K562 (cell line): ENCODE measurements around the gene SNX9.

ENCODE experiments used
- CTCF ChIP-seq, 3 experiments: IDR thresholded peaks in 2 of 3; conservative IDR thresholded peaks in 1 of 3; 2 replicates each; pipeline ENCODE4 v1.5.1; 2011 to 2012; ENCODE audit warnings: low read length in 3 of 3, mild to moderate bottlenecking in 3 of 3, control low read depth in 2 of 3, improper control_type of control experiment in 1 of 3, inconsistent platforms in 1 of 3, low read depth in 1 of 3, mixed read lengths in 1 of 3, moderate library complexity in 1 of 3; ENCODE audit not compliant: insufficient read depth in 2 of 3
- FOXA1 ChIP-seq: fragments of 450-650 bp; IDR thresholded peaks from 2 replicates; pipeline ENCODE4 v1.6.1; 2016; ENCODE audit warnings: mild to moderate bottlenecking, borderline replicate concordance
- JUN ChIP-seq, 2 experiments: sonication (generic) in 1 of 2; formaldehyde crosslinking in 1 of 2; IDR thresholded peaks; 2 replicates each; pipeline versions ENCODE4 v1.6.1 to v1.8.0; 2012 to 2022; ENCODE audit warnings: borderline replicate concordance in 2 of 2, mild to moderate bottlenecking in 2 of 2, improper control_type of control experiment in 1 of 2, low read depth in 1 of 2, low read length in 1 of 2, missing genetic modification reagents in 1 of 2
- JUND ChIP-seq, 2 experiments: IDR thresholded peaks; 2 replicates in 1 of 2; 3 replicates in 1 of 2; pipeline ENCODE4 v1.6.1; 2011; ENCODE audit warnings: borderline replicate concordance in 2 of 2, low read depth in 2 of 2, low read length in 2 of 2, improper control_type of control experiment in 1 of 2, missing biosample characterization in 1 of 2, missing genetic modification characterization in 1 of 2, missing genetic modification reagents in 1 of 2
- NFIX ChIP-seq: fragments of 250-450 bp; sonication (Bioruptor Pico); IDR thresholded peaks from 2 replicates; pipeline ENCODE4 v1.4.0; 2020; ENCODE audit warnings: low read depth, mild to moderate bottlenecking, moderate library complexity
- NRF1 ChIP-seq, 2 experiments: fragments of 450-650 bp; IDR thresholded peaks in 1 of 2; conservative IDR thresholded peaks in 1 of 2; 2 replicates each; pipeline ENCODE4 v1.6.1; 2014; ENCODE audit warnings: mild to moderate bottlenecking in 2 of 2
- ZBTB8A ChIP-seq: fragments of 450-650 bp; IDR thresholded peaks from 2 replicates; pipeline ENCODE4 v1.6.1; 2018; ENCODE audit warnings: mild to moderate bottlenecking, moderate library complexity; ENCODE audit not compliant: partially characterized antibody

GRCh38 chr6:157994125-157994795 is 171.2 kb downstream of the SNX9 start:
- TF ChIP-seq NFIX (CRISPR knock-in tag), result no peak
- TF ChIP-seq JUND (IDR thresholded peaks at IDR 0.05; ENCODE audit: borderline replicate concordance, low read depth, low read length), result no peak
- no peak for TF ChIP-seq JUND (tag; IDR thresholded peaks at IDR 0.05; ENCODE audit: borderline replicate concordance, low read depth, low read length)
- no peak for TF ChIP-seq JUN (IDR thresholded peaks at IDR 0.05; ENCODE audit: borderline replicate concordance, low read depth, low read length)
- TF ChIP-seq JUN (CRISPR knock-in tag; IDR thresholded peaks at IDR 0.05; ENCODE audit: borderline replicate concordance), result no peak
- TF ChIP-seq CTCF (IDR thresholded peaks at IDR 0.05 in 2 of 3, conservative IDR thresholded peaks at IDR 0.05 in 1 of 3; ENCODE audit: insufficient read depth in 2 of 3, low read depth in 1 of 3, low read length in 3 of 3), result no peak
- TF ChIP-seq NRF1 (conservative IDR thresholded peaks at IDR 0.05 in 1 of 2, IDR thresholded peaks at IDR 0.05 in 1 of 2), result no peak
- TF ChIP-seq ZBTB8A, result no peak
- no peak for TF ChIP-seq FOXA1
